BE2C (cell line): ENCODE results near the gene JPT2.

ENCODE experiments used
- DNase-seq: peaks from one replicate; pipeline ENCODE4 v3.0.0-alpha.2; 2020
- H3K27me3 ChIP-seq: fragments of 250-450 bp; sonication (Bioruptor Pico); 2 replicates; pipeline ENCODE4 v1.5.1; 2020; ENCODE audit warnings: mild to moderate bottlenecking
- H3K36me3 ChIP-seq: fragments of 250-450 bp; sonication (Bioruptor Pico); 2 replicates; pipeline ENCODE4 v1.5.1; 2020; ENCODE audit warnings: mild to moderate bottlenecking
- H3K4me1 ChIP-seq: fragments of 250-450 bp; sonication (Bioruptor Pico); 2 replicates; pipeline ENCODE4 v1.5.1; 2020
- H3K4me3 ChIP-seq: 2 replicates; pipeline ENCODE4 v1.5.1; 2011; ENCODE audit warnings: low read depth, low read length
- H3K9me3 ChIP-seq: fragments of 250-450 bp; sonication (Bioruptor Pico); 2 replicates; pipeline ENCODE4 v1.5.1; 2020
- TF ChIP-seq, protein P1 (sequence below): IDR thresholded peaks from 2 replicates; pipeline ENCODE4 v1.5.1; 2012; ENCODE audit warnings: mild to moderate bottlenecking, low read depth, low read length

The JPT2 gene

GRCh38 chr16:1721372-1721771 lies 43.3 kb downstream of the JPT2 start:
- no peaks in the 10 kb centered on the region for H3K4me1 ChIP-seq
- TF ChIP-seq, protein P1, sequence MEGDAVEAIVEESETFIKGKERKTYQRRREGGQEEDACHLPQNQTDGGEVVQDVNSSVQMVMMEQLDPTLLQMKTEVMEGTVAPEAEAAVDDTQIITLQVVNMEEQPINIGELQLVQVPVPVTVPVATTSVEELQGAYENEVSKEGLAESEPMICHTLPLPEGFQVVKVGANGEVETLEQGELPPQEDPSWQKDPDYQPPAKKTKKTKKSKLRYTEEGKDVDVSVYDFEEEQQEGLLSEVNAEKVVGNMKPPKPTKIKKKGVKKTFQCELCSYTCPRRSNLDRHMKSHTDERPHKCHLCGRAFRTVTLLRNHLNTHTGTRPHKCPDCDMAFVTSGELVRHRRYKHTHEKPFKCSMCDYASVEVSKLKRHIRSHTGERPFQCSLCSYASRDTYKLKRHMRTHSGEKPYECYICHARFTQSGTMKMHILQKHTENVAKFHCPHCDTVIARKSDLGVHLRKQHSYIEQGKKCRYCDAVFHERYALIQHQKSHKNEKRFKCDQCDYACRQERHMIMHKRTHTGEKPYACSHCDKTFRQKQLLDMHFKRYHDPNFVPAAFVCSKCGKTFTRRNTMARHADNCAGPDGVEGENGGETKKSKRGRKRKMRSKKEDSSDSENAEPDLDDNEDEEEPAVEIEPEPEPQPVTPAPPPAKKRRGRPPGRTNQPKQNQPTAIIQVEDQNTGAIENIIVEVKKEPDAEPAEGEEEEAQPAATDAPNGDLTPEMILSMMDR = no peak
- no peaks in the 10 kb centered on the region for H3K9me3 ChIP-seq
- no peak for DNase-seq
- H3K27me3 ChIP-seq = no peaks in the 10 kb centered on the region
- H3K4me3 ChIP-seq = no peak overlapping the region
- peaks cover 17% of the 10 kb centered on the region for H3K36me3 ChIP-seq

GRCh38 chr16:1723450-1724147 lies 45.5 kb downstream of the JPT2 start:
- H3K4me3 ChIP-seq = no peak overlapping the region
- peaks cover 19% of the 10 kb centered on the region for H3K36me3 ChIP-seq
- H3K4me1 ChIP-seq = no peaks in the 10 kb centered on the region
- DNase-seq = peak; percentile 52
- H3K9me3 ChIP-seq = no peaks in the 10 kb centered on the region
- TF ChIP-seq, protein P1 = peak; percentile 75
- no peaks in the 10 kb centered on the region for H3K27me3 ChIP-seq

DNA sequence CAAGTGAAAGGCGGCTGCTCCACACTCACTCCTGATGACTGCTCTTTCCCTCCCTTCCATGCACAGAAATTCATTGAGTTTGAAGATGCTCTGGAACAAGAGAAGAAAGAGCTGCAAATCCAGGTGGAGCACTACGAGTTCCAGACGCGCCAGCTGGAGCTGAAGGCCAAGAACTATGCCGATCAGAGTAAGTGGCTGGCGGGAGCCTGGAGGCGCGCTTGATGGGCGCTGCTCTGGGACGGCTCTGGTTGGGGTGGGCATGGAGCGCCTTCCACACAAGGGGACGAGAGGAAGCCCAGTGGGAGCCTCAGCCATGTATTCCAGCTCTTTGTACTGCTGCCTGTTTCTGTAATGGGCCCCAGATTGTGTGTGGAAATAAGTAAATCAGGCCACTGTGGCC lies 46.4 kb downstream of the JPT2 start:
- H3K4me1 ChIP-seq = no peaks in the 10 kb centered on the region
- no peaks in the 10 kb centered on the region for H3K9me3 ChIP-seq
- no peak overlapping the region for H3K4me3 ChIP-seq
- no peak for DNase-seq
- TF ChIP-seq, protein P1 = no peak
- no peaks in the 10 kb centered on the region for H3K27me3 ChIP-seq
- H3K36me3 ChIP-seq = peaks cover 25% of the 10 kb centered on the region

GRCh38 chr16:1726661-1727502 lies 48.8 kb downstream of the JPT2 start:
- DNase-seq = no peak
- Histone ChIP-seq H3K27me3 (no peaks in the 10 kb centered on the region), H3K4me3 (no peak overlapping the region), H3K9me3 (no peaks in the 10 kb centered on the region), H3K36me3 (peaks cover 28% of the 10 kb centered on the region), H3K4me1 (no peaks in the 10 kb centered on the region)
- TF ChIP-seq, protein P1 = no peak

DNA sequence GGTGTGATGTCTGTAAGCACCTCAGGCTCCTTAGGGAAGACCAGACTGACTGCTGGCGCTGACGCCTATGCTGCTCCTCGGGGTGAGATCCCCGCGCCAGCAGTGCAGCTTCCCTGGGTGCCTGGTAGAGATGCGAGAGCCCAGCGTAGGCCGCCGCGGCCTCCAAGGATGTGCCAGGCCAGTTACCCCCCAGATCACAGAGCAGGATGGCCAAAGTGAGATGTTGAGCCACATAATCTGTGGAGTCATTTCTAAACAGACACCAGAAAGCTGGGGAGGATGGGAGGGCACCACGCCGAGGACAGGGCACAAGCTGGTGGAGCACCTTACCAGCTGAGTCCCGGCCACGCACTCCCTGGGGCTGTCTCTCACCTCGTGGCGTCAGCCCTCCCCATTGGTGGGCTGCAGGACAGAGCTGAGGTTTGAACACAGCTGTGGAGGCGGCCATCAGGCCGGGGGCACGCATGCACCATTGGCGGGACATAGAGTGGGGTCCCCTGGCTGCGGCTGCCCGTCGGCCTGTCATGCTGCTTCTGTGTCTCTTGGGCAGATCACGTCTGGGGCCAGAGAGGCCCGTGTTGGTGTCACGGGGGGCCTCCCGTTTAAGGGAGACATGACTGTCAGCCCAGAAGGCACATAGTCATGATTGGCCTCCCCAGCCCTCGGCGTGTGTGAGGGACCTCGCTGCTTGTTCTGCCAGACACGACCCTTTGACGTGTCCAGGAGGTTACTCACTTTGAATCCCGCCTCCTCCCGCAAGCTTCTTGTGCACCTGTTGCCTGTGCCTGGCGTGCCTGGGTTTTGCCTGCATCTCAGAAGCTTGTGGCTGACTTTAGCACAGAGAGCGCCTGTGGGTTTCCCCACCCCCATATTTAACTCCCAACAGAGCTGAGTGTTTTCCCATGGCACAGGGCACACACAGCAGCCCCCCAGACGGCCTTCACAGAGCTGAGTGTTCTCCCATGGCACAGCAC lies 49.9 kb downstream of the JPT2 start:
- TF ChIP-seq, protein P1 = no peak
- Histone ChIP-seq H3K4me1 (no peaks in the 10 kb centered on the region), H3K9me3 (no peaks in the 10 kb centered on the region), H3K36me3 (peaks cover 30% of the 10 kb centered on the region), H3K4me3 (no peak overlapping the region), H3K27me3 (no peaks in the 10 kb centered on the region)
- DNase-seq = no peak
